ENCODE data around the gene FBXL19. TPM values are rescaled to one million over a fixed set of nuclear protein-coding genes. Genes with fewer than 3 reads are reported as not detected.
"Not testable (repeated sequence)": the region's sequence is repeated elsewhere in the genome, so short reads cannot be mapped to it uniquely, and the experiment has no call there.

The FBXL19 gene, protein sequence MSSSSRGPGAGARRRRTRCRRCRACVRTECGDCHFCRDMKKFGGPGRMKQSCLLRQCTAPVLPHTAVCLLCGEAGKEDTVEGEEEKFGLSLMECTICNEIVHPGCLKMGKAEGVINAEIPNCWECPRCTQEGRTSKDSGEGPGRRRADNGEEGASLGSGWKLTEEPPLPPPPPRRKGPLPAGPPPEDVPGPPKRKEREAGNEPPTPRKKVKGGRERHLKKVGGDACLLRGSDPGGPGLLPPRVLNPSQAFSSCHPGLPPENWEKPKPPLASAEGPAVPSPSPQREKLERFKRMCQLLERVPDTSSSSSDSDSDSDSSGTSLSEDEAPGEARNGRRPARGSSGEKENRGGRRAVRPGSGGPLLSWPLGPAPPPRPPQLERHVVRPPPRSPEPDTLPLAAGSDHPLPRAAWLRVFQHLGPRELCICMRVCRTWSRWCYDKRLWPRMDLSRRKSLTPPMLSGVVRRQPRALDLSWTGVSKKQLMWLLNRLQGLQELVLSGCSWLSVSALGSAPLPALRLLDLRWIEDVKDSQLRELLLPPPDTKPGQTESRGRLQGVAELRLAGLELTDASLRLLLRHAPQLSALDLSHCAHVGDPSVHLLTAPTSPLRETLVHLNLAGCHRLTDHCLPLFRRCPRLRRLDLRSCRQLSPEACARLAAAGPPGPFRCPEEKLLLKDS
- 10 to 100 TPM; 13.7 to 14.5 TPM for total RNA-seq
- long read RNA-seq, donor 1, partial matches to known transcripts = 0 of 1 reads
- long read RNA-seq, donor 1, other reads (novel, unspliced or antisense) = 1 of 1 reads
- long read RNA-seq, donor 2 = 0 reads

DNA sequence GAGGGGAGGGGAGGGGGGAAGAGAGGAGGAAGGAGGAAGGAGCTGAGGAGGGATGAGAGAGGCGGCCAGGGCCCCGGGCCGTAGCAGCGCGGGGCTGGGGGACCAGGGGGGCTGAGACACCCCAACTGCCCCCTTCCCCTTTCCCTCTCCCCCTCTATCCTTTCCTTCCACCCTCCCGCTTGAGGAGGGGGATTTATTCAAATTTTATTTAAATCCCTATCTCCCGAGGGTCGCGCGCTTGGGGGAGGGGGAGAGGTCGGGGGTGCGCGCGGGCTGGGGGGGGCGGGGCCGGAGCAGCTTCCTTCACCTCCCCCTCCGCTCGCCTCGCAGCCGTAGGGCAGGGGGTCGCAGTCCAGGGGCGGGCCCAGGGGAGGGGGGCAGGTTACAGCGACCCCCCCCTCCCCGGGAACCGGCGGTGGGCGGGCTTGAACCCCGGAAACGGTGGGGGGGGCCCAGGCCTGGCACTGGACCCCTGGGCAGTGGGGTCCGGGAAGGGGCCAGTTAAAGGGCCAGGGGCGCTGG, at the start of gene FBXL19:
Gene FBXL19 (plus strand): TSS at position 19 of the 522 bp plus-strand sequence. CDS start 2,183 bp downstream, outside the sequence.
- intact Hi-C loops (cut with DNase I) = no loop called here
- DNase-seq (ENCODE audit: low spot score) = peak; percentile 89

DNA sequence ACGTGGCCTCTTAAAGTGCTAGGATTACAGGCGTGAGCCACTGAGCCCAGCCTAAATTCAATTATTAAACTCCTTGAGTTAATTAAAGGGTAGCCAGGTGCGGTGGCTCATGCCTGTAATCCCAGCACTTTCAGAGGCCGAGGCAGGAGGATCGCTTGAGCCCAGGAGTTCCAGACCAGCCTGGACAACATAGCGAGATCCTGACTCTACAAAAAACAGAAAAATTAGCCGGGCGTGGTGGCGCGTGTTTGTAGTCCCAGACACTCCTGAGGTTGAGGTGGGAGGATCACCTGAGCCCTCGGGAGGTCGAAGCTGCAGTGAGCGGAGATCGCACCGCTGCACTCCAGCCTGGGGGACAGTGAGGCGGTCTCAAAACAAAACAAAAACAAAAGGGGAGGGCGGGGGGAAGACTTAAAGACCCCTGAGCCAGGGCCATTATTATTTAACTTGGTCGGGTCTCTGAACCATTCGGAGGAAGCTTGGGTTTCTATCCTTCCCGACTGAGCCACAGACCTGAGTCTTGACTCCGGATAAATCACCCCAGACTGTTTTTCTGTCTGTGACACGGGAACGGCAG, 49.0 kb upstream of the FBXL19 start:
- intact Hi-C loops (cut with DNase I) = no loop called here
- DNase-seq (ENCODE audit: low spot score) = no peak

DNA sequence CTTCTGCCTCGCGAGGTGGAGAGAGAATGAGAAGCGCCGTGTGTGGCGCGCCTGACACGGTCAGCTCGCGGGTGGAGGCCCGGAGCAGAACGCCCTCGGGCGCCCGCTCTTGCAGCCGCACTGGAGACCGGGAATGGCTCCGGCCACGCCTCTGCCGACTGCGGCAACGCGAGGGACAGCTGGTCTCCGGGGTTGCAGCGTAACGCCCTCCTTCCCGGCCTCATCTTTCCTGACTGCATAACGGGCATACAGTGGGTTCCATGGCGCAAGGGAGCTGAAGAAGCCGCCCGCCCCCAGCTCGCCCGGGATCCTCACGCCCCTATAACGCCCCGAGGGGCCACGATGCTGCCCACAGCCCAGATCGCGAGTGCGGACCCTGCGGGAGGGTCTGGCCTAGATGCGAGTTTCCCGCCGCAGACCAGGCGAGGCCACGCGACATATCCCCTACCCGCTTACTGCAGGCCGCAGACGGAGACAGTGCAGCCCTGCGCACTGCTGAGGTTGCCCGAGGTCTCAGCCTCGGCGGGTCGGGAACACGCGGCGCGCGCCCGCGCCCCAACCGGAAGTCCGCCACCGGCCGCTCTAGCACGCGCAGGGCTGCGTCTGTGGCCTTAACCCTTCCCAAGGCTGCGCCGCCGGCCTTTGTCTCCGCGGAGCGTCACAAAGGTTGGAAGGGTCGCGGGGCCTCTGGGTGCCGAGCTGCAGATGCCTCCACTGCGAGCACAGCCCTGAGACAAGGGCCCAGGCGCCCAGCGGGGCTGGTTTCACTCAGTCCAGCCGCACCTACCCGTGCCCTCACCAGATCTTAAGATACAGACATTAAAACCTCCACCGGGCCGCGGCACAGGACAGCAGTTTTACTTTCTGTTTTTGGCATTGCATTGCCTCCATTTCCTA, 48.3 kb upstream of the FBXL19 start:
- intact Hi-C loops (cut with DNase I) = no loop called here
- DNase-seq (ENCODE audit: low spot score) = peak; percentile 98

DNA sequence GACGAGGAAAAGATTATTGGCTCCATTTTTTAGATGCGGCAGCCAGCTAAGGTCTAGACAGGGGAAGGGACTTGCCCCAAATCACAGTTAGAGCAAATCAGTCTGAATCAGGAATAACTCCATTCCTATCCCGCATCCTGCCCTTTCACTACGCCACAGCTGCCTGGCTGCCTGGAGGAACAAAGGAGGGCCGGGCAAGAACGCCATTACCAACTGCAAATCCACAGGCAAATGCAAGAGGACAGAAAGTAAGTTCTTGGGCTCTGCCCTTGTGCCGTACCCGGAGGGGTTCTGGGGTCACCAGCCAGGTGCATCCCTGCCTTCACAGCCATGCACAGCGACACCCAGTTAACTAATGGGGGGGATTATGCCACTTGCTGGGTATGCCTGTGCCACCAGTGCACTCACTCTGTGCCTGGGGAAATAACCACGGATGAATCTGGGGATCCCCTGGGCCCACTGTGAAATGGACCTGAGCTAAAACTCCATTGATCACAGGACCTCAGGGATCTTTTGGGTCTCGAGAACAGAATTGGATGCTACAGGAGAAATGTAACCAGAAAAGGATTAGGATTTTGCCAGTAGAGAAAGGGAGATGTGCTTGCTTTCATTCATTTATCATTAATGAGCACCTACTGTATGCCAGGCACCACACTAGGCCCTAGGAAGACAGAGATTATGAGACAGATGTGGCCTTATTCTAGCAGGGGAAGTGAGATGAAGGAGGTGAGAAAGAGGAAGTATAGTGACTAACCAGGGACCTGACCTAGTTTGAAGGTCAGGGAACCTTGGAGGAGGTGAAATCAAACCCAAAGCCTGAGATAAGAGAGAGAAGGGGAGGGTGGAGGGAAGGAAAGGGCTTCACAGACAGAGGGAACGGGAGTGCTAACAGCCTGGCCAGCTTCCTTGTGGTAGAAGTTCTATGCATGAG, 47.2 kb upstream of the FBXL19 start:
- DNase-seq (ENCODE audit: low spot score) = no peak
- intact Hi-C loops (cut with DNase I) = no loop called here

DNA sequence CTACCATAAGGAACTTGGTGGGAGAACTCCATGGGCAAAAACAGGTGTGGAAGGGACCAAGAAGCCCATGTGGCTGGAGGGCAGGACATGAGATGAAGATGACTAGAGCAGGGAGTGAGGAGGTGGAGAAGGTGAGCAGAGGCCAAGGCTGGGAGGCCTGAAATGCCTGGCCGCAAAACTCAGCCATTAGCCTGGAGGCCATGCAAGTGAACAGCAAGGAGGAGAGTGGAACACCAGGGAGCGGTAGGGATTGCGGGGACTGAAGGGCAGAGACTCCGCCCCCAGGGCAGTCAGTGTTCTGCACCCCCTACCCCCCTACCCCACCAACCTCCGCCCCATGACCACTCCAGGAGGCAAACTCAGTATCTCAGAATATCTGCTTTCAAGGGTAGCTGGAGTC, 46.5 kb upstream of the FBXL19 start:
- intact Hi-C loops (cut with DNase I) = no loop called here
- DNase-seq (ENCODE audit: low spot score) = no peak

DNA sequence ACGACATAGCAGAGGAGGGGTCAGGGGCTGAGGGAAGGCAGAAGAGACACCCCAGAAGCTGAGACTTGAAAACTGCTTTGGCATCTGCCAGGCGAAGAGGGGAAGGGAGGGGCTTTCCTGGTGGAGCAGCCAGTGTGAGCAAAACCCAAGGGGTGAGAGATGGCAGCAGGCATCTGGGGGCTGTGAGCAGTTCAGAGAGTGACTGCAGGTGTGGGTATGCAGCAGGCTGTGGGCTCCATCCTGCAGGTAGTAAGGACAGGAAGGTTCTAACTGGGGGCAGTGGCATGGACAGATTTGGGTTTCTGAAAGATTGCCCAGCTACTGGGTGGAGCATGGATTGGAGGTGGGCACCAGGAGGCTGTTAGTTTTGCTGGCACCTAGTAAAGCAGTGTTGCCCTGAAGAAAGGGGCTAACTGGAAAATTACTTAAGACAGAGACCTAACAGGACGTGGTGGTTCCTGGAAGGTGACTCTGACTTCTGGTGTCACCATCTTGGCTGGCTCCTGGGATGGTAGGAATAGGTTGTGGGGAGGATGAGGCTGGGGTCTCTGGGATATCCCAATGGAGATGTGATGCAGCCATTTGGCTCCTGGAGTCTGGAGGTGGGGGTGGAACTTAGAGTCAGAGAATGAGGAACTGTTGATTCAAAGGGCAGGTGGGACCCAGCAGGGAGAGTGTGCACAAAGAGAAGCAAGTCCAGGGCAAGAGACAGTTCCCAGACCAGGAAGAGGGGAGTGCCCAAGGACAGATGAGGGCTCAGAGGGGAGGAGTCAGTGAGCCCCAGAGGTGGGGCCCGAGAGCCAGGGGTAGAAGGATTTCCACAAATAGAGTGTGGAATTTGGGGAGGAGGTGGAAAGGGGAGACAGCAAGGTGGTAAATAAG, 40.7 kb upstream of the FBXL19 start:
- DNase-seq (ENCODE audit: low spot score) = no peak
- intact Hi-C loops (cut with DNase I) = no loop called here

DNA sequence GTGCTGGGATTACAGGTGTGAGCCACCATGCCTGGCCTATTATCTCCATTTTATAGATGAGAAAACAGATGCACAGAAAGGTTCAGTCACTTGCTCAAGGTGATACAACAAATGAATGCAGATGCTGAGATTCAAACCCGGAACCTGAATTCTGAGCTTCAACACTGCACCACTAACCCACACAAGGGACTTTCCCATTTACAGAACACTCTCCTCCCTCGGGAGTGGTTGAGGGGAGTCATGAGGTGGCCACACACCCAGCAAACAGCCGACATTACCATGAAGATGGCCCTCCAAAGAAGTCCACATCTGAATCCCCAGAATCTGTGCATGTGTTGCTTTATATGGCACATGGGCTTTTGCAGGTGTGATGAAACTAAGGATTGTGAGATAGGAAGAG, 38.6 kb upstream of the FBXL19 start:
- DNase-seq (ENCODE audit: low spot score) = no peak
- intact Hi-C loops (cut with DNase I) = no loop called here

DNA sequence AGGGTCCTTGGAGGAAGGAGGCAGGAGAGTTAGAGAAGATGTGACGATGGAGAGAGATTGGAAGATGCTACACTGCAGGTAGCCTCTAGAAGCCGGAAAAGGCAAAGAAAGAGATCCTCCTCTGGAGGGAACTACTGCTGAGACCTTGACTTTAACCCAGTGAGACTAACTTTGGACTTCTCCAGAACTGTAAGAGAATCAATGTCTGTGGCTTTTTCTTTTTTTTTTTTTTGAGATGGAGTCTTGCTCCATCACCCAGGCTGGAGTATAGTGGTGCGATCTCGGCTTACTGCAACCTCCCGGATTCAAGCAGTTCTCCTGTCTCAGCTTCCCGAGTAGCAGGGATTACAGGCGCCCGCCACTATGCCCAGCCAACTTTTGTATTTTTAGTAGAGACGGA, 38.2 kb upstream of the FBXL19 start:
- no peak for DNase-seq (ENCODE audit: low spot score)
- intact Hi-C loops (cut with DNase I) = no loop called here

DNA sequence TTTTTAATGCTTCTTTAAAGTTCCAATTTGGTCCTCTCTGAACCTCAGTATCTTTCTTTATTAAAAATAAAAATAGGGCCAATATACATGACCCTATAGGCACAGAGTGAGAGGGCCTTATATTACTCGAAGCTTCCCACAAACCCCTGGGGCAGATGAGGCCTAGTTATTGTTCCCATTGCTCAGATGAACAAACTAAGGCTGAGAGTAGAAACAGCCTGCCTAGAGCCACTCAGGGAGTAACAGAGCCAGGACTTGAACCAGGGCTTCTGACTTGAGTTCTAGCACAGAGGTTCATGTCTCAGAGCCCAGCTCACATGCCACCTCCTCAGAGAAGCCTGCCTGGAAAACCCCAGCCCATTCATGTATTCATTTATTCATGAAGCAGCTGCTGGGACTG, 37.2 kb upstream of the FBXL19 start:
- no peak for DNase-seq (ENCODE audit: low spot score)
- intact Hi-C loops (cut with DNase I) = no loop called here

DNA sequence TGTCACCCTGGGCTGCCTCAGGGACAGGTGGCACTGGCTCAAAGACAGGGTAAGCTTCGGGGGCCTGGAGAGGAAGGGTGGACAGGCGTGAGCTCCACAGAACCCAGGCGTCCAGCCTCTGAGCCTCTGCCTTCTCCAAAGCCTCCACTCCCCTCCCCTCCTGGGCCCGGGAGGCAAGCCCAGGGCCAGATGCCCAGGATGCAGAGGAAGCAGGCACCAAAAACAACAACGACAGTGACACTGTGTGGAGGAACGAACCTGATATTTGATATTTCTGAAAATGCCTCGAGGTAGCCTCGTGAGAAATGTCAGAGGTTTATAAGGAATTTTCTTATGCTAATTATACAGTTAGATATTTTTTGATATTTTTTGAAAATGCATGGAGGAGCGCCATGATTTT, 35.4 kb upstream of the FBXL19 start:
- no peak for DNase-seq (ENCODE audit: low spot score)
- intact Hi-C loops (cut with DNase I) = no loop called here

DNA sequence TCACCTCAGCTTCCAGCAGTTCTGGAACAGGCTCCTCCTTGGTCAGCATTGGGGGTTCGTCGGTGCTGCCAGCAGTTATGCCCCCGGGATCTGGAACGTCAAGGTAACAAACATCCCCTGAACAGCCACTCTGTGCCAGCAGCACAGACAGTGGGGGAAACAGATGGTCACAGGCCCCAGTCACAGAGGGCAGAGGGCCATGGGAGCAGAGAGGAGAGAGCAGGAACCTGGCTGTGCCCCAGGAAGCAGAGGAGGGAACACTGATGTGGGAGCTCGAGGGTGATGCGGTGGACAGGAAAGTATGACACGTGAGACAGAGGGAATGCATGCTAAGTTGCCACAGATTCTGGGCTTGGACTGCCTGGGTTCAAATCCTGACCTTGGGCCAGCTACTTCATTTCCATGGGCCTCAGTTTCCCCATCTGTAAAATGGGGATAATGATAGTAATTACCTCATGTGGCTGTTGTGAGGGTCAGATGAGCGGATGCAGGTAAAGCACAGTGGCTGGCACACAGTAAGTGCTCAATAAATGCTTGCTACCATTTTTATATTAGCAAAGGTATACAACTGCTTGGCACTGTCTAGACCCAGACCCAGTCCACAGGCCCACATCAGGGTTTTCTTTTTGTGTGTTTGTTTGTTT, 34.4 kb upstream of the FBXL19 start:
- intact Hi-C loops (cut with DNase I) = no loop called here
- no peak for DNase-seq (ENCODE audit: low spot score)

DNA sequence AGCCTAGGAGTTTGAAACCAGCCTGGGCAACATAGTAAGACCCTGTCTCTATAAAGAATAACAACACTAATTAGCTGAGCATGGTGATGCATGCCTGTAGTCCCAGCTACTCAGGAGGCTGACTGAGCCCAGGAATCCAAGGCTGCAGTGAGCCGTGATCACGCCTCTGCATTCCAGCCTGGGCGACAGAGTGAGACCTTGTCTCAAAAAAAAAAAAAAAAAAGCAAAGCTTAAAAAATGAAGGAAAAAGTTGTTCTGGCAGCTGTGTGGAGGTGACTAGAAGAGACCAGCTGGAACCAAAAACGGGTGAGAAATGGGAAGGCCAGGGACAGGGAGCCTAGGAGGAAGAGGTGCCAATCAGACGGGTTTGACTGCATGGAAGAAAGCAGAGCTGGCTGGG, 33.7 kb upstream of the FBXL19 start:
- no peak for DNase-seq (ENCODE audit: low spot score)
- intact Hi-C loops (cut with DNase I) = no loop called here

DNA sequence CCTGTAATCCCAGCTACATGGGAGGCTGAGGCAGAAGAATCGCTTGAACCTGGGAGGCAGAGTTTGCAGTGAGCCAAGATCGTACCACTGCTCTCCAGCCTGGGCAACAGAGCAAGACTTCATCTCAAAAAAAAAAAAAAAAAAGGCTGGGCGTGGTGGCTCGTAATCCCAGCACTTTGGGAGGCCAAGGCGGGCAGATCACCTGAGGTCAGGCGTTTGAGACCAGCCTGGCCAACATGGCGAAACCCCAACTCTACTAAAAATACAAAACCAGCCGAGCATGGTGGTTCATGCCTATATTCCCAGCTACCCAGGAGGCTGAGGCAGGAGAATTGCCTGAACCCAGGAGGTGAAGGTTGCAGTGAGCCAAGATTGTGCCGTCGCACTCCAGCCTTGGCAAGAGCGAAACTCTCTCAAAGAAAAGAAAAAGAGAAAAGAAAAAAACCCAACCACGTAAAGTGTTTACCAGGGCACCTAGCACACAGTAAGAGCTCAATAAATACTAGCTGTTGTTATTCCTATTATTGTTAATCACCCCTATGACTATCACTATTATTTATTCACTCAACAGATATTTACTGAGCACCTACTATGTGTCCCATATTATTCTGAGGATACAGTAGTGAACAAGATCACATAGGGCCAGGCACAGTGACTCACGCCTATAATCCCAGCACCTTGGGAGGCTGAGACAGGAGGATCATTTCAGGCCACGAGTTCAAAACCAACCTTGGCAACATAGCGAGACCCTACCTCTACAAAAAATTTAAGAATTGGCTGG, 32.1 kb upstream of the FBXL19 start:
- DNase-seq (ENCODE audit: low spot score); intact Hi-C loops (cut with DNase I): not testable (repeated sequence)

DNA sequence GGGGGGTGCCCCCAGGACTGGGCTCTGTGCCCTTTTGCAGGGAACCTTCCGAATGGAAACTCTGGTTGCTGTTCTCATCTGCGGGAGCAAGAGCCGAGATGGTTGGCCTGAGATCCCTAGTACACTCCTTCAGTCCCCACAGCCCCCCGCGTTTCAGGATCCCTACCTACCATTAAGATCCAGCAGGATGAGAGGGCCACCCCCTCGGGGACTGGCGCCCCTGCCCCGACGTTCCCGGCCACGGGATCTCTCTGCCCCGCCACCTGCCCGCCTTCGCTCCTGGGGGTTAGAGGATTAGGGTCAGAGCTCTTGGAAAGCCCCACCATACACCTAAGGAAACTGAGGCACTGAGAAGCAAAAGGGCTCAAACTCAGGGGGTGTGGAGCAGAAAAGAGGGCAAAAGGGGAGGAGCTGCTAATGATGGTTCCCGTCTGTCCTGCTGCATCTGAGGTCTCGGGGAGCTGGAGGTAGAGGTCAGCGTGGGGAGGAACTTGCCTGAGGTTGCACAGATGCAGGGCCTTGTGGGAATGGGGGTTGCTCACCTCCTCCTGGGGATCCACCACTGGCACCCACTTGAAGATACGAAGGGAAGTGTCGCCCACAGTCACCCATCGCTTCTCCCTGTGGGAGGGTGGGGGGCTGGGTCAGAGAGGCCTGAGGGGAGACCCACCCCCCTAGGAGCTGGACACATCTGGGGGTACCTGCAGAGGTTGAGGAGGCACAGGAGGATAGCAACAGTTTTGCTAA, 30.5 kb upstream of the FBXL19 start:
- no peak for DNase-seq (ENCODE audit: low spot score)
- intact Hi-C loops (cut with DNase I) = loop anchor here in 1 of 2 donors (2.0 kb wide), 1 partner anchor 48 kb away; no protein-coding TSS in a partner anchor

DNA sequence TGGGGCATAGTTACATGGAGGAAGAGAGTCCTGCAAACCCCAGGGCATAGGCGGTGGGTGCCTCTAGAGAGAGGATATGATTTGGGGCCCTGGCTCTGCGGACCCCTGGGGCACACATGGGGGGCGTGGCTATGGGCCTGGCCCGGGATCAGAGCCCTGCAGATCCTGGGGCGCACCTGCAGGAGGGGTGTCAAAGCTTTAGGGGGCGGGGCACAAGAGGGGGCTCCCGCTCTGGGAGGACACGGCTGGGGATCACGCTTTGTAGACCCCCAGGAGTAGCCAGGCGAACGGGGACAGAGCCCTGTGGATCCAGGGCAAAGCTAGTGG, 30.0 kb upstream of the FBXL19 start:
- intact Hi-C loops (cut with DNase I) = loop anchor here in 1 of 2 donors (2.0 kb wide), 1 partner anchor 49 kb away; no protein-coding TSS in a partner anchor
- DNase-seq (ENCODE audit: low spot score) = no peak

Data from posterior vena cava (tissue), 2 donors.